H1 (cell line): ENCODE data around the gene PDIA6. TPM values are rescaled to one million over a fixed set of nuclear protein-coding genes. Genes with fewer than 3 reads are reported as not detected.

Source experiments
- CTCF ChIA-PET: fragments of 300-600 bp; sonication (Branson Sonifier 250); formaldehyde crosslinking; loops from one replicate; lab custom pipeline; 2021; ENCODE audit not compliant: partially characterized antibody; lab: Charles Lee
- POLR2A ChIA-PET: fragments of 300-600 bp; sonication (Branson Sonifier 250); formaldehyde crosslinking; loops from one replicate; lab custom pipeline; 2021; ENCODE audit warnings: inconsistent platforms; ENCODE audit not compliant: partially characterized antibody; lab: Charles Lee
- DNase-seq, 2 experiments: peaks; one replicate each; pipeline versions ENCODE4 v3.0.0 to v3.0.0-alpha.2; 2010 to 2022; ENCODE audit warnings: low spot score in 2 of 2, low read depth in 1 of 2, mixed read lengths in 1 of 2
- FAIRE-seq: peaks from 2 replicates; lab custom pipeline; 2011; peaks lifted over from hg19 to GRCh38; lab: Jason Lieb, UNC
- H2AFZ ChIP-seq: 2 replicates; pipeline ENCODE4 v1.8.1; 2012; ENCODE audit warnings: low read length, inconsistent platforms
- H2AK5ac ChIP-seq: 2 replicates; pipeline ENCODE4 v1.6.1; 2013; ENCODE audit warnings: low read depth, low read length
- H2BK120ac ChIP-seq: replicated peaks from 2 replicates; pipeline ENCODE3; 2013; ENCODE audit warnings: low read depth, low read length, inconsistent platforms
- H2BK12ac ChIP-seq: 2 replicates; pipeline ENCODE4 v1.6.1; 2013; ENCODE audit warnings: low read depth, low read length
- H2BK15ac ChIP-seq: 2 replicates; pipeline ENCODE4 v1.6.1; 2013; ENCODE audit warnings: low read length
- H2BK20ac ChIP-seq: 2 replicates; pipeline ENCODE4 v1.6.1; 2013; ENCODE audit warnings: low read length
- H2BK5ac ChIP-seq: 2 replicates; pipeline ENCODE4 v1.6.1; 2013; ENCODE audit warnings: low read depth, low read length
- H3K14ac ChIP-seq: 2 replicates; pipeline ENCODE4 v1.6.1; 2013; ENCODE audit warnings: inconsistent platforms; ENCODE audit not compliant: insufficient read length
- H3K18ac ChIP-seq: 2 replicates; pipeline ENCODE4 v1.6.1; 2013; ENCODE audit warnings: low read length; ENCODE audit errors: extremely low read depth
- H3K23ac ChIP-seq: 2 replicates; pipeline ENCODE4 v1.6.1; 2013; ENCODE audit warnings: inconsistent platforms; ENCODE audit not compliant: insufficient read length
- H3K23me2 ChIP-seq: 2 replicates; pipeline ENCODE4 v1.6.1; 2013; ENCODE audit warnings: low read depth, low read length
- H3K27ac ChIP-seq: 2 replicates; pipeline ENCODE4 v1.6.1; 2011; ENCODE audit warnings: low read depth, low read length, inconsistent platforms
- H3K27me3 ChIP-seq, 4 experiments: replicated peaks in 1 of 4; 1 replicate in 1 of 4; 2 replicates in 3 of 4; pipeline versions ENCODE4 v1.6.1 to v1.8.1; 2011 to 2013; ENCODE audit warnings: low read length in 3 of 4, mild to moderate bottlenecking in 3 of 4, inconsistent platforms in 2 of 4, mixed read lengths in 2 of 4, moderate library complexity in 1 of 4; ENCODE audit not compliant: control insufficient read depth in 3 of 4, insufficient read depth in 3 of 4; ENCODE audit errors: extremely low read depth in 1 of 4
- H3K36me3 ChIP-seq, 4 experiments: 2 replicates each; pipeline versions ENCODE4 v1.6.1 to v1.8.1; 2011 to 2013; ENCODE audit warnings: mild to moderate bottlenecking in 4 of 4, low read length in 3 of 4, moderate library complexity in 2 of 4, control low read depth in 1 of 4, inconsistent platforms in 1 of 4; ENCODE audit not compliant: insufficient read depth in 4 of 4, control insufficient read depth in 2 of 4
- H3K4ac ChIP-seq: replicated peaks from 2 replicates; pipeline ENCODE3; 2013; ENCODE audit warnings: low read length, low read depth, mixed read lengths, inconsistent platforms; ENCODE audit not compliant: insufficient read length
- H3K4me1 ChIP-seq, 4 experiments: replicated peaks in 1 of 4; 1 replicate in 1 of 4; 2 replicates in 3 of 4; pipeline versions ENCODE4 v1.6.1 to v1.8.1; 2011 to 2013; ENCODE audit warnings: low read length in 3 of 4, inconsistent platforms in 2 of 4, mixed read lengths in 1 of 4; ENCODE audit not compliant: insufficient read depth in 4 of 4, control insufficient read depth in 3 of 4
- H3K4me2 ChIP-seq, 2 experiments: 2 replicates each; pipeline versions ENCODE4 v1.6.1 to v1.8.1; 2011 to 2013; ENCODE audit warnings: low read depth in 2 of 2, low read length in 2 of 2, control low read depth in 1 of 2, inconsistent platforms in 1 of 2, mild to moderate bottlenecking in 1 of 2; ENCODE audit not compliant: insufficient read depth in 1 of 2
- H3K4me3 ChIP-seq, 4 experiments: fragments of 200-600, 300-600 bp in 1 of 4; sonication (generic), shearing (Covaris generic), sonication (Bioruptor Twin) in 1 of 4; 2 replicates each; pipeline versions ENCODE4 v1.5.1 to v1.8.1; 2011 to 2016; ENCODE audit warnings: low read length in 4 of 4, low read depth in 3 of 4, control low read depth in 2 of 4, inconsistent platforms in 2 of 4, mild to moderate bottlenecking in 2 of 4, mixed read lengths in 1 of 4, moderate library complexity in 1 of 4; ENCODE audit not compliant: insufficient read depth in 2 of 4; ENCODE audit errors: extremely low read depth in 1 of 4
- H3K56ac ChIP-seq: replicated peaks from 2 replicates; pipeline ENCODE3; 2013; ENCODE audit warnings: low read depth, mild to moderate bottlenecking, mixed read lengths, low read length, inconsistent platforms; ENCODE audit not compliant: insufficient read length
- H3K79me1 ChIP-seq: 2 replicates; pipeline ENCODE4 v1.6.1; 2013; ENCODE audit warnings: low read depth, low read length, control low read depth
- H3K79me2 ChIP-seq, 2 experiments: 2 replicates each; pipeline versions ENCODE4 v1.6.1 to v1.8.1; 2012 to 2013; ENCODE audit warnings: low read length in 2 of 2, mild to moderate bottlenecking in 2 of 2, inconsistent platforms in 1 of 2; ENCODE audit not compliant: insufficient read depth in 2 of 2, control insufficient read depth in 1 of 2
- H3K9ac ChIP-seq, 4 experiments: replicated peaks in 1 of 4; 1 replicate in 1 of 4; 2 replicates in 3 of 4; pipeline versions ENCODE4 v1.6.1 to v1.8.1; 2011 to 2013; ENCODE audit warnings: low read depth in 3 of 4, low read length in 3 of 4, control low read depth in 2 of 4, mild to moderate bottlenecking in 2 of 4, moderate library complexity in 2 of 4, inconsistent platforms in 1 of 4; ENCODE audit errors: extremely low read depth in 1 of 4
- H3K9me3 ChIP-seq, 2 experiments: 2 replicates each; pipeline versions ENCODE4 v1.6.1 to v1.8.1; 2012 to 2013; ENCODE audit warnings: mild to moderate bottlenecking in 2 of 2, moderate library complexity in 2 of 2, control low read depth in 1 of 2, inconsistent platforms in 1 of 2, low read depth in 1 of 2, low read length in 1 of 2, mixed read lengths in 1 of 2; ENCODE audit not compliant: insufficient read depth in 2 of 2
- H4K20me1 ChIP-seq, 2 experiments: replicated peaks in 1 of 2; 2 replicates each; pipeline versions ENCODE3 to v1.8.1; 2011 to 2013; ENCODE audit warnings: inconsistent platforms in 2 of 2, low read length in 2 of 2, mild to moderate bottlenecking in 1 of 2; ENCODE audit not compliant: insufficient read depth in 2 of 2, control insufficient read depth in 1 of 2
- H4K5ac ChIP-seq: 2 replicates; pipeline ENCODE4 v1.6.1; 2013; ENCODE audit warnings: low read length, low read depth, mixed read lengths, inconsistent platforms; ENCODE audit not compliant: insufficient read length
- H4K8ac ChIP-seq: 2 replicates; pipeline ENCODE4 v1.8.0; 2013; ENCODE audit warnings: mild to moderate bottlenecking, moderate library complexity, low read length, inconsistent platforms; ENCODE audit not compliant: insufficient read depth; ENCODE audit errors: extremely low read depth
- H4K91ac ChIP-seq: replicated peaks from 2 replicates; pipeline ENCODE3; 2013; ENCODE audit warnings: low read length, mixed read lengths, inconsistent platforms; ENCODE audit not compliant: insufficient read length
- BCL11A ChIP-seq, 2 experiments: IDR thresholded peaks; one replicate each; pipeline ENCODE4 v1.6.1; 2011; ENCODE audit warnings: low read depth in 2 of 2, low read length in 2 of 2, mild to moderate bottlenecking in 2 of 2
- BRCA1 ChIP-seq: IDR thresholded peaks from 2 replicates; pipeline ENCODE4 v1.6.1; 2012; ENCODE audit warnings: low read depth, low read length, improper control_type of control experiment
- EGR1 ChIP-seq: IDR thresholded peaks from 2 replicates; pipeline ENCODE4 v1.6.1; 2011; ENCODE audit warnings: low read depth, low read length, borderline replicate concordance
- EP300 ChIP-seq, 2 experiments: IDR thresholded peaks; 1 replicate in 1 of 2; 2 replicates in 1 of 2; pipeline ENCODE4 v1.6.1; 2011 to 2012; ENCODE audit warnings: low read depth in 2 of 2, low read length in 2 of 2, mild to moderate bottlenecking in 2 of 2, borderline replicate concordance in 1 of 2, inconsistent platforms in 1 of 2, moderate library complexity in 1 of 2
- HDAC6 ChIP-seq: IDR thresholded peaks from one replicate; pipeline ENCODE4 v1.7.1; 2012; ENCODE audit warnings: low read depth, mild to moderate bottlenecking, inconsistent platforms, low read length, moderate library complexity
- JUN ChIP-seq: IDR thresholded peaks from 2 replicates; pipeline ENCODE4 v1.6.1; 2011; ENCODE audit warnings: low read depth, mild to moderate bottlenecking, improper control_type of control experiment, low read length
- JUND ChIP-seq: IDR thresholded peaks from 2 replicates; pipeline ENCODE4 v1.6.1; 2011; ENCODE audit warnings: mild to moderate bottlenecking, improper control_type of control experiment, low read length
- POLR2AphosphoS5 ChIP-seq: IDR thresholded peaks from 2 replicates; pipeline ENCODE4 v1.6.1; 2011; ENCODE audit warnings: low read depth, low read length
- SIN3A ChIP-seq, 2 experiments: IDR thresholded peaks in 1 of 2; conservative IDR thresholded peaks in 1 of 2; 2 replicates each; pipeline ENCODE4 v1.6.1; 2011 to 2012; ENCODE audit warnings: low read length in 2 of 2, improper control_type of control experiment in 1 of 2, low read depth in 1 of 2, mild to moderate bottlenecking in 1 of 2
- SRF ChIP-seq: IDR thresholded peaks from 2 replicates; pipeline ENCODE4 v1.6.1; 2011; ENCODE audit warnings: mild to moderate bottlenecking, low read depth, low read length, moderate library complexity
- TAF1 ChIP-seq: IDR thresholded peaks from 2 replicates; pipeline ENCODE4 v1.6.1; 2011; ENCODE audit warnings: mild to moderate bottlenecking, low read depth, low read length
- TAF7 ChIP-seq: optimal IDR thresholded peaks from 2 replicates; pipeline ENCODE3; 2011; ENCODE audit warnings: low read depth, mild to moderate bottlenecking, inconsistent platforms, low read length, moderate library complexity, borderline replicate concordance
- TEAD4 ChIP-seq: IDR thresholded peaks from 2 replicates; pipeline ENCODE4 v1.6.1; 2012; ENCODE audit warnings: low read depth, low read length, inconsistent platforms, mixed read lengths
- WGBS, 2 experiments: shearing (Covaris generic) in 1 of 2; methylation state at CpG; one replicate each; pipeline versions ENCODE4 v1.1.6 to v1.1.7; 2013 to 2015; ENCODE audit warnings: low lambda C conversion rate in 2 of 2, mixed read lengths in 2 of 2, inconsistent platforms in 1 of 2, low coverage in 1 of 2, missing lambda C conversion rate in 1 of 2; ENCODE audit not compliant: insufficient replicate concordance in 2 of 2, insufficient coverage in 1 of 2, insufficient read length in 1 of 2; ENCODE audit errors: extremely low coverage in 1 of 2, missing lambda C conversion rate in 1 of 2; 5-methylcytosine and 5-hydroxymethylcytosine counted together
- polyA plus RNA-seq, 7 experiments: library from polyadenylated mRNA; depleted of rRNA in 3 of 7; stranded (reverse) in 5 of 7; unstranded in 2 of 7; fragments of >200 nt in 5 of 7; fragments of 200-250 nt in 2 of 7; gene quantifications; 1 replicate in 5 of 7; 2 replicates in 1 of 7; 4 replicates in 1 of 7; pipeline versions ENCODE4 v1.2.1 to v1.2.3, GENCODE V29; 2011 to 2013; ENCODE audit warnings: missing spikeins in 2 of 7, mixed read lengths in 2 of 7
- total RNA-seq: library from RNA; stranded (reverse); fragmentation: NEBNext Ultra II Directional; extraction: Animal tissue kit (Norgen Biotek cat#: 25700); gene quantifications from 2 replicates; pipeline ENCODE4 v1.2.1, GENCODE V29; 2021

PDIA6 gene
- total and polyA plus RNA-seq, 2 of the 8 experiments (the other 6 are each of a cell fraction or from before 2014, with no cell fraction given), result 181 to 384 TPM

DNA sequence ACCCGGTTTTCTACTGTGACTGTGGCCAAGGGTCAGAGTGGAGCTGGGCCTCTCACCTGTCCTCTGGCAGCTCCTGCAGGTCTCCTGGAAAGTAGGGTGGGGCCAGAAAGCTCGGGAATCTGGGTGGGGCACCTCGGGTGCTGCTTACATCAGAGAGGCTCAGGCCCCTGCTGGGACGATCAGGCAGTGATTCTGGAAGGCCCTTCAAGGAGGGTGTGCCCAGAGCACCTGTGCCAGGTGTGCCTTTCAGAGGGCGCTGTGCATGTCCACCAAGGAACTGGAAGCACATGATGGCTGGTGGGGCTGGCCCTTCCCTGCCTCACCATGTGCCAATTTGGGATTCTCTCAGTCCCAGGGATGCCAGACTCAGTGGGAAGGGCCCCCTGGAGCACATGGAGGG lies 47.1 kb downstream of the PDIA6 start:
- no peaks in the 10 kb centered on the region for H3K36me3 ChIP-seq
- no peak overlapping the region for H3K14ac ChIP-seq
- H3K9ac ChIP-seq, result no peak overlapping the region
- no peak overlapping the region for H4K5ac ChIP-seq
- no peaks in the 10 kb centered on the region for H4K20me1 ChIP-seq
- H3K4ac ChIP-seq, result no peak overlapping the region
- H3K56ac ChIP-seq, result no peak overlapping the region
- no peak overlapping the region for H2BK120ac ChIP-seq
- no peak overlapping the region for H3K4me2 ChIP-seq
- H2AK5ac ChIP-seq, result no peak overlapping the region
- no peak overlapping the region for H2BK20ac ChIP-seq
- H2BK15ac ChIP-seq, result no peak overlapping the region
- H4K8ac ChIP-seq, result no peak overlapping the region; the same call in 1 of the 2 replicates
- H3K4me3 ChIP-seq, result no peak overlapping the region
- no peak overlapping the region for H3K27ac ChIP-seq
- peaks cover 0 to 8% (median 0%) of the 10 kb centered on the region in 4 experiments; a peak in 2 of 7 replicates for H3K4me1 ChIP-seq
- H3K23me2 ChIP-seq, result no peaks in the 10 kb centered on the region
- no peak for FAIRE-seq
- H2AFZ ChIP-seq, result no peak overlapping the region
- no peak overlapping the region for H2BK12ac ChIP-seq
- CTCF ChIA-PET, result interaction anchor here (1.1 to 3.8 kb wide), 3 partner anchors 23 to 56 kb away, joined by 3 to 8 read pairs (median 3); no protein-coding TSS in a partner anchor
- H3K9me3 ChIP-seq, result no peaks in the 10 kb centered on the region
- WGBS, 2 experiments, result 86% methylated on average over 5 of the region's 5 CpGs; no CpG with 5 or more reads in 1 of the 2 experiments
- no peaks in the 10 kb centered on the region for H3K79me2 ChIP-seq
- H3K18ac ChIP-seq, result no peak overlapping the region
- no peaks in the 10 kb centered on the region for H3K79me1 ChIP-seq
- no peak overlapping the region for H2BK5ac ChIP-seq
- DNase-seq, result no peak
- POLR2A ChIA-PET, result no interaction called here
- H3K23ac ChIP-seq, result no peak overlapping the region
- H3K27me3 ChIP-seq, result no peaks in the 10 kb centered on the region
- no peak overlapping the region for H4K91ac ChIP-seq
- TF ChIP-seq SIN3A (conservative IDR thresholded peaks at IDR 0.05 in 1 of 2, IDR thresholded peaks at IDR 0.05 in 1 of 2; ENCODE audit: low read depth in 1 of 2, low read length in 2 of 2) (no peak), SRF (no peak), EGR1 (no peak), TEAD4 (no peak), BCL11A (IDR thresholded peaks at IDR 0.05; ENCODE audit: low read depth in 2 of 2, low read length in 2 of 2) (no peak), JUN (no peak), TAF1 (no peak), TAF7 (no peak), EP300 (IDR thresholded peaks at IDR 0.05; ENCODE audit: borderline replicate concordance in 1 of 2, low read depth in 2 of 2, low read length in 2 of 2) (no peak), POLR2AphosphoS5 (no peak), BRCA1 (no peak), HDAC6 (no peak), JUND (no peak)
